Epithelial cell of proximal tubule (primary cell): Measurements from ENCODE around the gene CLASP1. TPM values are rescaled to one million over a fixed set of nuclear protein-coding genes. Genes with fewer than 3 reads are reported as not detected.
"Not testable (repeated sequence)": the region's sequence is repeated elsewhere in the genome, so short reads cannot be mapped to it uniquely, and the experiment has no call there.

Source experiments
- DNase-seq: peaks from one replicate; pipeline ENCODE4 v3.0.0-alpha.2; 2011; ENCODE audit warnings: low read depth
- H3K4me3 ChIP-seq: 2 replicates; pipeline ENCODE4 v1.5.1; 2011; ENCODE audit warnings: low read depth, mild to moderate bottlenecking, low read length
- total RNA-seq: library from RNA; depleted of rRNA; stranded (reverse); fragments of >200 nt; gene quantifications from 2 replicates; pipeline ENCODE4 v1.2.3, GENCODE V29; 2015
- TF ChIP-seq, protein P1 (sequence below): conservative IDR thresholded peaks from 2 replicates; pipeline ENCODE4 v1.5.1; 2012; ENCODE audit warnings: low read depth, mild to moderate bottlenecking, low read length

CLASP1 gene
- total RNA-seq, 1 donor from 2014 or later, result 35.0 TPM

DNA sequence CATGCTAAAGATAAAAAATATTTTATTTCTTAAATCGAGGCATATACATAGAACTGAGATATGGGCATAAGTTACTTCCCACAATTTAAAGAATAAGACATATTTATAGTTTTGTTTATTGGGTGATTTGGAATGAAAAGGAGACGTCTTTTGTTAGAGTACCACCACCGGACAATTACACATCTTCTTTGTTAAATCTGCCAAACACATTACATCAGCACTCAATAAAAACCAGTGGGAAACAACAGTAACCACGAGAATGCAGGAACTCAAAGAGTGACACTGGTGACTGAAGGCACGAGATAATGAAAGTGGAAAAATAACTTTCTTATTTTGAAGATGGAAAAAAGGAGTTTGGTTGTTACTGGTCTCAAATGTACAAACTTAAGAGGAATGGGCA is 271.6 kb downstream of the CLASP1 start:
- TF ChIP-seq, protein P1, sequence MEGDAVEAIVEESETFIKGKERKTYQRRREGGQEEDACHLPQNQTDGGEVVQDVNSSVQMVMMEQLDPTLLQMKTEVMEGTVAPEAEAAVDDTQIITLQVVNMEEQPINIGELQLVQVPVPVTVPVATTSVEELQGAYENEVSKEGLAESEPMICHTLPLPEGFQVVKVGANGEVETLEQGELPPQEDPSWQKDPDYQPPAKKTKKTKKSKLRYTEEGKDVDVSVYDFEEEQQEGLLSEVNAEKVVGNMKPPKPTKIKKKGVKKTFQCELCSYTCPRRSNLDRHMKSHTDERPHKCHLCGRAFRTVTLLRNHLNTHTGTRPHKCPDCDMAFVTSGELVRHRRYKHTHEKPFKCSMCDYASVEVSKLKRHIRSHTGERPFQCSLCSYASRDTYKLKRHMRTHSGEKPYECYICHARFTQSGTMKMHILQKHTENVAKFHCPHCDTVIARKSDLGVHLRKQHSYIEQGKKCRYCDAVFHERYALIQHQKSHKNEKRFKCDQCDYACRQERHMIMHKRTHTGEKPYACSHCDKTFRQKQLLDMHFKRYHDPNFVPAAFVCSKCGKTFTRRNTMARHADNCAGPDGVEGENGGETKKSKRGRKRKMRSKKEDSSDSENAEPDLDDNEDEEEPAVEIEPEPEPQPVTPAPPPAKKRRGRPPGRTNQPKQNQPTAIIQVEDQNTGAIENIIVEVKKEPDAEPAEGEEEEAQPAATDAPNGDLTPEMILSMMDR, result no peak
- DNase-seq, result no peak

DNA sequence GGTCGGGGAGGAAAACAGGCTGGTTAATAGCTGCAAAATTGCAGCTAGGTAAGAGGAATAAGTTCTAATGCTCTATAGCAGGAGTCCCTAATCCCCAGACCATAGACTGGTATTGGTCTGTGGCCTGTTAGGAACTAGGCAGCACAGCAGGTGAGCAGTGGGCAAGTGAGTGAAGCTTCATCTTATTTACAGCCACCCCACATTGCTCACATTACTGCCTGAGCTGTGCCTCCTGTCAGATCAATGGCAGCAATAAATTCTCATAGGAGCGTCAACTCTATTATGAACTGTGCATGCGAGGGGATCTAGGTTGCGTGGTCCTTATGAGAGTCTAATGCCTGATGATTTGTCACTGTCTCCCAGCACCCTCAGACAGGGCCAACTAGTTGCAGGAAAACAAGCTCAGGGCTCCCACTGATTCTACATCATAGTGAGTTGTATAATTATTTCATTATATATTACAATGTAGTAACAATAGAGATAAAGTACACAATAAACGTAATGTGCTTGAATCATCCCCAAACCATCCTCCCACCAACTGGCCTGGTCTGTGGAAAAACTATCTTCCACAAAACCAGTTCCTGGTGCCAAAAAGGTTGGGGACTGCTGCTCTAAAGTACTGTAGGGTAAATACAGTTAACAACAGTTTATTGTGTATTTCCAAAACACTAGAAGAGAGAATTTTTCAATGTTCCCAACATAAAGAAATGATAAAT is 272.6 kb downstream of the CLASP1 start:
- TF ChIP-seq, protein P1, result no peak
- no peak overlapping the region for H3K4me3 ChIP-seq
- DNase-seq, result no peak

More for the DNA sequence above, 271.6 kb downstream of the CLASP1 start:
- no peak overlapping the region for H3K4me3 ChIP-seq

DNA sequence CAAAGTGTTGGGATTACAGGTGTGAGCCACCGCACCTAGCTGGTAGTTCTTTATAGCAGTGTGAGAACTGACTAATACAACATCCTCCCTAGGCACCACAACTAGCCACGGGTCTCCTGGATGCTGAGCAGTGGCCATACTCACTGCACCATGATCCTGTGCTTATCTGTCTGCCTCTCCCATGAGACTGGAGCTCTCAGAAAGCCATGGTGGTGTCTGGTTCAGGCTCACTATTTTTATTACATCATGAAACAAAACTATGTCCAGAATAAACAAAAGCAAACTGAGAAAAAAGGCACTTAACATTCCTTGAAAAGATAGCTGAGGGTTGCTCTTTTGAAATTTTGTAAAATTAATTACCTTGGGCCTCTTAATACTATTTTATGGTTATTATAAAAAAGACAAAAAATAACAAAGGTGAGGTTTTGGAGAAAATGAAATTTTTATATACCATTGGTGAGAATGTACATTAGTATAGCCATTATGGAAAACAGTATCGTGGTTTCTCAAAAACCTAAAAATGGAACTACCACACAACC is 273.6 kb downstream of the CLASP1 start:
- H3K4me3 ChIP-seq, result no peak overlapping the region
- no peak for DNase-seq
- TF ChIP-seq, protein P1, result no peak

GRCh38 chr2:121374412-121375075 is 274.7 kb downstream of the CLASP1 start:
- DNase-seq, H3K4me3 ChIP-seq: not testable (repeated sequence)

DNA sequence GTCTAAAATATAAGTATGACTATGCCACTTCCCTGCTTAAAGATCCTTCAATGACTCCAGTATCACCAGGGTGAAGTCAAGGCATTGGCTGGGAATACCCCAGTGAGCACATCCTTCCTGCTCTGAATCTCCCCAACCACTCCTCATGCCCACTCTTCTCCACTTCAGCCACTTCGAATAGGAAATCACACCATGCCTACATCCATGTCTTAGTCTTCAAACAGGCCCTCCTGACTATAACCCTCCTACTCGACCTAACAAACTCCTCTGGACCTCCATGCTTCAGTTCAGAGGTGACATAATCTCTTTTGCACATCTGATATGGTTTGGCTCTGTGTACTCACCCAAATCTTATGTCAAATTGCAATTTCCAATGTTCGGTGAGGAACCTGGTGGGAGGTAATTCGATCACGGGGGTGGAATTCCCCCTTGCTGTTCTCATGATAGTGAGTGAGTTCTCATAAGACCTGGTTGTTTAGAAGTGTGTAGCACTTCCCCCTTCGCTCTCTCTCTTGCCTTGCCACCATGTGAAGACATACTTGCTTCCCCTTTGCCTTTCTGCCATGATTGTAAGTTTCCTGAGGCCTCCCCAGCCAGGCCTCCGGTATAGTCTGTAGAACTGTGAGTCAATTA is 276.4 kb downstream of the CLASP1 start:
- TF ChIP-seq, protein P1, result no peak
- no peak overlapping the region for H3K4me3 ChIP-seq
- DNase-seq, result no peak

DNA sequence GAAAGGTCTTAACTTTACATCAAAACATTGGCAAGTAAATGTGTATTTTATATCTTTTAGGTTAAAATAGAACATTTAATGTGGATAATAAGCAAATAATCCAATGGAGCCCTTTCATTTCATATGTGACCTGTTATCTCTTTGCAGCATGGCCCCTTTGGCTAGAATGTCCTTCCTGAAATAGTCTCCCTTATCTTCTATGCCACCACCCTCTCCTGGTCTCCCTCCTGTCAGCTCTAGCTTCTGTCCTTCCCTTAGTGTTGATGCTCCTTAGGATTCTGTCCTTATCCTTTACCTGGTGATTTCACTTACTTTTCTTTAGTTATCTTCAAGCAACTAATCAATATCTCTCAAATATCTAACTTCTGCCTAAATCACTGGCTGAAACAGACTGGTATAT is 277.2 kb downstream of the CLASP1 start:
- H3K4me3 ChIP-seq, result no peak overlapping the region
- TF ChIP-seq, protein P1, result no peak
- DNase-seq, result no peak

DNA sequence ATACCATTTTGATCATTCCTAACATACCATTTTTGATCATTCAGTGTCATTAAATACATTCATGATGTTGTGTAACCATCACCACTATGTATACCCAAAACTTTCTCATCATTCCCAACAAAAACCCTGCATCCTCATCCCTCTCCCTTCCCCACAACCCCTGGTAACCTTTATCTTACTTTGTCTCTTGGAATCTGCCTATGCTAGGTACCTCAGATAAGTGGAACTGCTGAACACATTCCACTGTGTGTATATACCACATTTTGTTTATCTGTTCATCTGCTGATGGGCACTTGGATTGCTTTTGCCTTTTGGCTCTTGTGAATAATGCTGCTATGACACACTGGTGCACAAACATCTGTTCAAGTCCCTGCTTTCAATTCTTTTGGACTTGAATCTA is 280.4 kb downstream of the CLASP1 start:
- H3K4me3 ChIP-seq, result no peak overlapping the region
- no peak for DNase-seq

More for the DNA sequence above, 280.4 kb downstream of the CLASP1 start:
- TF ChIP-seq, protein P1, result no peak
